ENCODE data around the gene CREB1.
A peak's percentile ranks its signal among the peaks of the same experiment; 100 is the strongest.

Gene CREB1

DNA sequence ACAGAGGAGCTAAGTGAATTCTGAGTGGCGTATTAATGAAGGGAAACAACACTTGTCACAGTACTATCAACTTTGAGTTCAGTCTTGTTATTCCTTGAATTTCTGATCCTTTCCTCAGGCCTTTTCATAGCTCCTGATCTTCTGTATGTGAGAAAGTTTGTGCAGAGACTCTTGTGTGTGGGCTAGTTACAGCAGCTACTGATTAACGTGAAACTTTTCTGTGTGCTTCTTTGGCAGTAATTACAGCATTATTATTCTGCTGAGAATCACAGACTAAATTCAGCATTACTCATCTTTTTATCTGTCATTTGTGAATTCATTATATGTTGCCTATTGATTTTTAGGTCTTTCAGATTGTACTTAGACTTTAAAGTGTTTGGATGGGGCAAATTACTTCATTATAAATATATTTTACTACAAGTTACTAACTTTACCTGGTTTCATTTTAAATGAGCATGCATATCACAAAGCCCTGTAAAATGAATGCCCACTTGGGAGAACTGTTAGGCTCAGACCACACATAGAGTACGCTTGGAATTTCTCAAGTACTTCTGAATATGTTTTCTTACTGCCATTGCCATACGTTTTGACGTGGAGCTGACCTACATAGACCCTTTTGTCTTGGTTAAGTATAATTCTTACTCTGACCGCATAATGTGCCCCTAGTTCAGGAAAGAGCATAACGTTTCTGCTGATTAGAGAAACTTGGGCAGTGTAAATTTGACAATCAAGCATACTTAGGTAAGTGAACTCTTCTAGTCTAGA lies 36.2 kb downstream of the CREB1 start:
- no peak overlapping the region for H3K4ac ChIP-seq (ENCODE audit: low read depth, low read length)
- no peak overlapping the region for H4K8ac ChIP-seq (ENCODE audit: low read depth, low read length)
- H3K4me3 ChIP-seq (ENCODE audit: low read depth, low read length): no peak overlapping the region
- H3K79me1 ChIP-seq (ENCODE audit: low read length): no peaks in the 10 kb centered on the region
- no peaks in the 10 kb centered on the region for H3K27me3 ChIP-seq (ENCODE audit: insufficient read depth, low read length)
- no peak overlapping the region for H3K23ac ChIP-seq (ENCODE audit: low read length)
- DNase-seq: no peak
- H3K9me3 ChIP-seq (ENCODE audit: insufficient read depth, low read depth, low read length): no peaks in the 10 kb centered on the region
- H3K79me2 ChIP-seq (ENCODE audit: control insufficient read depth, insufficient read depth, low read length, poor library complexity): no peaks in the 10 kb centered on the region
- no peak overlapping the region for H4K91ac ChIP-seq (ENCODE audit: low read depth, low read length)
- H3K27ac ChIP-seq (ENCODE audit: low read depth, low read length): no peak overlapping the region
- no peak overlapping the region for H4K12ac ChIP-seq (ENCODE audit: low read depth, low read length)
- H3K4me1 ChIP-seq (ENCODE audit: control insufficient read depth in 1 of 2, insufficient read depth in 2 of 2, low read length in 2 of 2): no peaks in the 10 kb centered on the region
- H2BK120ac ChIP-seq (ENCODE audit: insufficient read depth, low read length, poor library complexity): no peak overlapping the region
- no peak overlapping the region for H3K18ac ChIP-seq (ENCODE audit: low read length)
- H2BK12ac ChIP-seq (ENCODE audit: low read length): no peak overlapping the region
- no peak overlapping the region for H3K9ac ChIP-seq (ENCODE audit: low read length)
- no peak overlapping the region for H3K4me2 ChIP-seq (ENCODE audit: low read length)
- no peak overlapping the region for H2BK5ac ChIP-seq (ENCODE audit: low read depth, low read length, poor library complexity)
- no peak overlapping the region for H3K14ac ChIP-seq (ENCODE audit: low read length)
- no CpG with 5 or more reads among the region's 7 CpGs for WGBS (ENCODE audit: extremely low coverage, insufficient coverage, insufficient read length)
- no peak overlapping the region for H2AFZ ChIP-seq (ENCODE audit: insufficient read depth, low read length, poor library complexity)
- no peak overlapping the region for H2AK5ac ChIP-seq (ENCODE audit: low read length)
- H3K36me3 ChIP-seq (ENCODE audit: control insufficient read depth in 1 of 2, insufficient read depth in 2 of 2, low read length in 2 of 2): peaks cover 5 to 7% of the 10 kb centered on the region in 2 experiments

DNA sequence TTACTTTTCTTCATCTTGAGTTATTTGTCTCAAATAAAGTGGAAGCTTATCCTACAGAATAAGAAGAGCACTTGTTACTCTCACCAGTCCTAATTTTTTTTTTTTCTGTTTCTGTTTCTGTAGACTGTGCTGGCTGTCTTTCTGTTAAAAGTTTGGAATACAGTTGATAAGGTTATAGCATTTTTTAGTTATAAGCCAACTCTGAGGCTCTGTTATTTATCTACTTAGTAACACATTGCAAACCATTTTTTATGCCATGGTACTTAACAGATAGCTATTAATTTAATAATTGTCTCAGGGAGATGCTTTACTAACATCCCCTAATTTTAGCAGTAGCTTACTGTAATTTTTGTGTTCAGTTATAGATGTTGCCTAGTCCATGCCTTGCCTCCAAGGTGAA lies 37.9 kb downstream of the CREB1 start:
- Histone ChIP-seq H3K23ac (ENCODE audit: low read length) (no peak overlapping the region), H3K79me1 (ENCODE audit: low read length) (no peaks in the 10 kb centered on the region), H2BK12ac (ENCODE audit: low read length) (no peak overlapping the region), H2BK5ac (ENCODE audit: low read depth, low read length, poor library complexity) (no peak overlapping the region), H3K79me2 (ENCODE audit: control insufficient read depth, insufficient read depth, low read length, poor library complexity) (no peaks in the 10 kb centered on the region), H4K91ac (ENCODE audit: low read depth, low read length) (no peak overlapping the region), H3K36me3 (ENCODE audit: control insufficient read depth in 1 of 2, insufficient read depth in 2 of 2, low read length in 2 of 2) (peaks cover 8 to 13% of the 10 kb centered on the region in 2 experiments), H4K12ac (ENCODE audit: low read depth, low read length) (no peak overlapping the region), H3K9me3 (ENCODE audit: insufficient read depth, low read depth, low read length) (no peaks in the 10 kb centered on the region), H2AFZ (ENCODE audit: insufficient read depth, low read length, poor library complexity) (no peak overlapping the region), H3K4me2 (ENCODE audit: low read length) (no peak overlapping the region), H2AK5ac (ENCODE audit: low read length) (no peak overlapping the region), H4K8ac (ENCODE audit: low read depth, low read length) (no peak overlapping the region), H3K27ac (ENCODE audit: low read depth, low read length) (no peak overlapping the region), H3K9ac (ENCODE audit: low read length) (no peak overlapping the region), H3K27me3 (ENCODE audit: insufficient read depth, low read length) (no peaks in the 10 kb centered on the region), H3K4me1 (ENCODE audit: control insufficient read depth in 1 of 2, insufficient read depth in 2 of 2, low read length in 2 of 2) (no peaks in the 10 kb centered on the region), H2BK120ac (ENCODE audit: insufficient read depth, low read length, poor library complexity) (no peak overlapping the region), H3K18ac (ENCODE audit: low read length) (no peak overlapping the region), H3K4ac (ENCODE audit: low read depth, low read length) (no peak overlapping the region), H3K4me3 (ENCODE audit: low read depth, low read length) (no peak overlapping the region), H3K14ac (ENCODE audit: low read length) (no peak overlapping the region)
- no peak for DNase-seq

GRCh38 chr2:207571370-207571769 lies 41.6 kb downstream of the CREB1 start:
- no CpG with 5 or more reads among the region's 3 CpGs for WGBS (ENCODE audit: extremely low coverage, insufficient coverage, insufficient read length)

DNA sequence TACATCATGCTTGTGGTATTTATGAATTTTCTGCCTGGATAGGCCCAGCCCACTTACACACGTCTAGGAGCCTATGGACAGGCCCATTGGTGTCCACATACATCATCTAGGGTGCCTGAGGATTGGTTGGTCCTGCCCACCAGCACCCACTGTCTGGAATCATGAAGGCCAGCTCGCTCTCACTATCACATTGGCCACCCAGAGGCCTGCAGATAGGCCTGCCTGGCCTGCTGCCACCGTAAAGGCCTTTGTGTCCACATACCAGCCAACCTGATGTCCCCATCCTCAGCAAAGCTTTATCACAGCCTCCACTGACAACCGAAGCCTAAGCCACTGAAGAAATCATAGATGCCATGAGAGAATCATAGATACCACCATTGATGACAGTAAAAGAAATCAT lies 55.2 kb downstream of the CREB1 start:
- no peaks in the 10 kb centered on the region for H3K4me1 ChIP-seq (ENCODE audit: control insufficient read depth in 1 of 2, insufficient read depth in 2 of 2, low read length in 2 of 2)
- no peak overlapping the region for H3K14ac ChIP-seq (ENCODE audit: low read length)
- H4K8ac ChIP-seq (ENCODE audit: low read depth, low read length): no peak overlapping the region
- no peak for DNase-seq
- no peaks in the 10 kb centered on the region for H3K79me1 ChIP-seq (ENCODE audit: low read length)
- H4K91ac ChIP-seq (ENCODE audit: low read depth, low read length): no peak overlapping the region
- no peaks in the 10 kb centered on the region for H3K27me3 ChIP-seq (ENCODE audit: insufficient read depth, low read length)
- no peak overlapping the region for H2AFZ ChIP-seq (ENCODE audit: insufficient read depth, low read length, poor library complexity)
- no peak overlapping the region for H2BK120ac ChIP-seq (ENCODE audit: insufficient read depth, low read length, poor library complexity)
- H3K4me3 ChIP-seq (ENCODE audit: low read depth, low read length): no peak overlapping the region
- no peak overlapping the region for H3K18ac ChIP-seq (ENCODE audit: low read length)
- H2BK12ac ChIP-seq (ENCODE audit: low read length): no peak overlapping the region
- no peak overlapping the region for H2AK5ac ChIP-seq (ENCODE audit: low read length)
- no peak overlapping the region for H4K12ac ChIP-seq (ENCODE audit: low read depth, low read length)
- no peak overlapping the region for H3K4ac ChIP-seq (ENCODE audit: low read depth, low read length)
- no peak overlapping the region for H3K4me2 ChIP-seq (ENCODE audit: low read length)
- no peaks in the 10 kb centered on the region for H3K79me2 ChIP-seq (ENCODE audit: control insufficient read depth, insufficient read depth, low read length, poor library complexity)
- peaks cover 11 to 18% of the 10 kb centered on the region in 2 experiments for H3K36me3 ChIP-seq (ENCODE audit: control insufficient read depth in 1 of 2, insufficient read depth in 2 of 2, low read length in 2 of 2)
- H3K9me3 ChIP-seq (ENCODE audit: insufficient read depth, low read depth, low read length): peaks cover 2% of the 10 kb centered on the region
- no peak overlapping the region for H3K23ac ChIP-seq (ENCODE audit: low read length)
- H3K27ac ChIP-seq (ENCODE audit: low read depth, low read length): no peak overlapping the region
- no peak overlapping the region for H2BK5ac ChIP-seq (ENCODE audit: low read depth, low read length, poor library complexity)
- no peak overlapping the region for H3K9ac ChIP-seq (ENCODE audit: low read length)
- WGBS (ENCODE audit: extremely low coverage, insufficient coverage, insufficient read length): no CpG with 5 or more reads among the region's 4 CpGs

More at GRCh38 chr2:207571370-207571769, 41.6 kb downstream of the CREB1 start:
- Histone ChIP-seq H2BK5ac (ENCODE audit: low read depth, low read length, poor library complexity) (no peak overlapping the region), H3K36me3 (ENCODE audit: control insufficient read depth in 1 of 2, insufficient read depth in 2 of 2, low read length in 2 of 2) (peaks cover 11 to 12% of the 10 kb centered on the region in 2 experiments), H3K79me2 (ENCODE audit: control insufficient read depth, insufficient read depth, low read length, poor library complexity) (no peaks in the 10 kb centered on the region), H3K4me1 (ENCODE audit: control insufficient read depth in 1 of 2, insufficient read depth in 2 of 2, low read length in 2 of 2) (no peaks in the 10 kb centered on the region), H4K12ac (ENCODE audit: low read depth, low read length) (no peak overlapping the region), H3K14ac (ENCODE audit: low read length) (no peak overlapping the region), H2BK120ac (ENCODE audit: insufficient read depth, low read length, poor library complexity) (no peak overlapping the region), H3K79me1 (ENCODE audit: low read length) (no peaks in the 10 kb centered on the region), H2AK5ac (ENCODE audit: low read length) (no peak overlapping the region), H3K4ac (ENCODE audit: low read depth, low read length) (no peak overlapping the region), H2AFZ (ENCODE audit: insufficient read depth, low read length, poor library complexity) (no peak overlapping the region), H4K8ac (ENCODE audit: low read depth, low read length) (no peak overlapping the region), H3K4me3 (ENCODE audit: low read depth, low read length) (no peak overlapping the region), H3K27ac (ENCODE audit: low read depth, low read length) (no peak overlapping the region), H3K9ac (ENCODE audit: low read length) (no peak overlapping the region), H3K18ac (ENCODE audit: low read length) (no peak overlapping the region), H4K91ac (ENCODE audit: low read depth, low read length) (no peak overlapping the region), H2BK12ac (ENCODE audit: low read length) (no peak overlapping the region), H3K4me2 (ENCODE audit: low read length) (no peak overlapping the region), H3K9me3 (ENCODE audit: insufficient read depth, low read depth, low read length) (no peaks in the 10 kb centered on the region), H3K23ac (ENCODE audit: low read length) (no peak overlapping the region), H3K27me3 (ENCODE audit: insufficient read depth, low read length) (no peaks in the 10 kb centered on the region)
- DNase-seq: peak in 1 of 2 donors; percentile 12
